Stimulated activated CD4-positive, alpha-beta T cell treated with anti-CD3 and anti-CD28 coated beads, Interleukin-2, amount 100 ng/mL, for 48 hours (primary cell): ENCODE data around the gene DLX1.
"Not testable (repeated sequence)": the region's sequence is repeated elsewhere in the genome, so short reads cannot be mapped to it uniquely, and the experiment has no call there.

Experiments
- DNase-seq, 2 donors: peaks; one replicate each; pipeline ENCODE4 v3.0.0-alpha.2; 2020

DLX1 gene

GRCh38 chr2:172120118-172120517 lies 34.8 kb downstream of the DLX1 start:
- no peak for DNase-seq

- DNase-seq = no peak
Measured at GRCh38 chr2:172128484-172128883, 43.2 kb downstream of the DLX1 start.

GRCh38 chr2:172129404-172129803 lies 44.1 kb downstream of the DLX1 start:
- no peak for DNase-seq

- DNase-seq = no peak
Measured at GRCh38 chr2:172131713-172132555, 46.6 kb downstream of the DLX1 start.

GRCh38 chr2:172134270-172134669 lies 49.0 kb downstream of the DLX1 start:
- no peak for DNase-seq

GRCh38 chr2:172135446-172135845 lies 50.1 kb downstream of the DLX1 start:
- DNase-seq = no peak

- DNase-seq = no peak
Measured at GRCh38 chr2:172137109-172137508, 51.8 kb downstream of the DLX1 start.

- no peak for DNase-seq
Measured at GRCh38 chr2:172137943-172138342, 52.6 kb downstream of the DLX1 start.

GRCh38 chr2:172138727-172139126 lies 53.4 kb downstream of the DLX1 start:
- not testable (repeated sequence) for DNase-seq
